Panc1 (cell line): ENCODE results near the gene IRS1.

Experiments
- CTCF ChIP-seq: fragments of 450-650 bp; IDR thresholded peaks from 2 replicates; pipeline ENCODE4 v1.5.1; 2017; ENCODE audit warnings: mild to moderate bottlenecking
- POLR2AphosphoS5 ChIP-seq: IDR thresholded peaks from 2 replicates; pipeline ENCODE4 v1.6.1; 2012; ENCODE audit warnings: mild to moderate bottlenecking, low read depth, low read length, moderate library complexity

GRCh38 chr2:226818930-226819329 lies 19.3 kb upstream of the IRS1 start:
- TF ChIP-seq CTCF (no peak), POLR2AphosphoS5 (no peak)
